ENCODE data around the gene MAN1B1.

Gene MAN1B1

DNA sequence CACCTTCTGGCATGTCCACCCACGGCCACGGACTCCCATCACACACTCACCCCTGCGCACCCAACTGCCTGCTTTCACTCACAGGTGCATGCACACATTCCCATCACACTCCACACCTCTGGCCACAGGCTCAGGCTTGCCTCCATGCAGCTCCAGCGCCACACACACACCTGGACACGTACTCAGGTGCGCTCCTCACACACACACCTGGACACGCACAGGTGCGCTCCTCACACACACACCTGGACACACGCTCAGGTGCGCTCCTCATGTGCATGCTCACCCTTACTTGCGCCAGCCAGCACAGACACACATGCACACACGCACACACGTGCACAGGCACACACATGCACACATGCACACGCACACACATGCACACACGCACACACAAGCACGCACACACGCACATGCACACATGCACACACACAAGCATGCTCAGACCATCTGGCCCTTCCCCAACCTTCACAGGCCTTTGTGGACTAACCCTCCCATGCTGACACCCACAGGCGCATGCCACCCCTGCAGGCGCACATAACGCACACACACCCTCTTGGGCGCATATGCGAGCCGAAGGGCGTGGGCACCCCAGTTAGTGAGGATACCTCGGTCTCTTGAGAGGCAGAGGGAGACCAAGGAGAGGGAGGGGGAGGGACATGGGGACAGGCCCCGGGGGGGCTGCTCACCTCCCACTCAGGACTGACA, 60.5 kb downstream of the MAN1B1 start:
- DNase-seq: no peak

DNA sequence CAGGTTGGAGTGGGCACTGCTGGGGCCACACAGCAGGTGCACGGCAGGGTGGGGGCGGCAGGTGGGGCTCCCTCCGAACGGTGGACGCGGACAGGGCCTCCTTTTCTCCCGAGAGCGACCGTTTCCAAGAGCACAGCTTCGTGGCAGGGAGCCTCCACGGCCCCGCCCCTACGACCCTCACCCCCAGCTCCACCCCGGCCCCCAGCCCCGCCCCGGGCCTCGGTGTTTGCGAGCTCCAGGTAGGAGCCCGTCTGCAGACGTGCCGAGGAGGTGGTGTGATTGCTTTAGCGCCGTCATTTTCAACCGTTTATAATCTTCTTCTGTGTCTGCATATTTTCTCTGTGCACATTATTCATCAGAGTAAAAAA, 61.0 kb downstream of the MAN1B1 start:
- no peak for DNase-seq

DNA sequence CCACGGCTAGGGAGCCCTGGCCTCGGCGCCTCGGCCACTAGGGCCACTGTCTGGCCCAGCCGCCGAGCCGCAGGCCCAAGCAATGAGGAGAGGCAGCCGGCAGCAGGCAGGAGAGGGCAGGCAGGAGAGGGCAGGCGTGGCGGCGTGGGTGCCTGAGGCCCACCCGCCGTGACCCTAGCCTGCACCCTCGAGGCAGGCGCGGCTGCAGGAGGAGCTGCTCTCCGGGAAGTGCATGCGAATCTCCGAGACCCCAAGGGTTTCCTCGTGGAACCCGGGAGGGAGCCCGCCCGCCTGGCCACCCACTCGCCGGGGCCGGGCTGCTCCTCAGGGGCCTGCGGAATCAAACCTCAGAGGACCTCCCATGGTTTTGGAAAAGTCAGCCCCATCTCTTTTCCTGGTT, 61.5 kb downstream of the MAN1B1 start:
- DNase-seq: no peak

DNA sequence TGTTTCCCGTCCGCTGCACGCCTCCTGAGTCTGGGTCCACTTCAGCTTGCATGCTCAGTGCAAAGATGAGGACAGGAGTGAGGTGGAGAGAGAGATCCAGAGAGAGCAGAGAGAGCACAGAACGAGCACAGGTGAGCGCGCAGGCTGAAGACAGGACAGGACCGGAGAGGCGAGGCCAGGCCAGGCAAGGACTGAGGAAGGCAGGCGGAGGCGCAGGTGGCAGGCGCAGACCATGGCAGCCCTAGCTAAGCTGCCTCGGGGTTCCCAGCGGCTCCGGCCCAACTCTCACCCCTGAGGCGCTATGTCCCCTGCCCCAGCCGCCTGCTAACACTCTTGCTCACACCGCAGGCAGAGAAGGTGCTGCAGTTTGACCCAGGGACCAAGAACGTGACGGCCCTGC, 61.9 kb downstream of the MAN1B1 start:
- no peak for DNase-seq

DNA sequence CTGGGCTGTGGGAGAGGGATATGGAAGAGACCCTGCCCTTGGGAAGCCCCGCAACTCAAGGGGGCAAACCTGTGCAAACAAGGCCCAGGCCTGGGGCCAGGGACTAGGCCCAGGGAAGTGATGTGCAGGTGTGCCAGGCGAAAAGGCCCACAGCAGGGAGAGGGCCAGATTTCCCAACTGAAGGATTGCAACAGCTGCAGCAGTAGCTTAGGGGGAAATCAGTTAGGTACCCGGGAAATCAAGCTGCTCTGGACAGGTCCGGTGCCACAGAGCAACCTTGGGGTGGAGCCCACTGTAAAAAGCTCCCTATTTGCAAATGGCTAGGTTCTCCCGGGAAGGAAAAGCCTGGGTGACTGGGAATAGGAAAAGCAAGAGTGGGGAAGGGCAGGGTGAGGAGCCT, 62.6 kb downstream of the MAN1B1 start:
- DNase-seq: no peak

DNA sequence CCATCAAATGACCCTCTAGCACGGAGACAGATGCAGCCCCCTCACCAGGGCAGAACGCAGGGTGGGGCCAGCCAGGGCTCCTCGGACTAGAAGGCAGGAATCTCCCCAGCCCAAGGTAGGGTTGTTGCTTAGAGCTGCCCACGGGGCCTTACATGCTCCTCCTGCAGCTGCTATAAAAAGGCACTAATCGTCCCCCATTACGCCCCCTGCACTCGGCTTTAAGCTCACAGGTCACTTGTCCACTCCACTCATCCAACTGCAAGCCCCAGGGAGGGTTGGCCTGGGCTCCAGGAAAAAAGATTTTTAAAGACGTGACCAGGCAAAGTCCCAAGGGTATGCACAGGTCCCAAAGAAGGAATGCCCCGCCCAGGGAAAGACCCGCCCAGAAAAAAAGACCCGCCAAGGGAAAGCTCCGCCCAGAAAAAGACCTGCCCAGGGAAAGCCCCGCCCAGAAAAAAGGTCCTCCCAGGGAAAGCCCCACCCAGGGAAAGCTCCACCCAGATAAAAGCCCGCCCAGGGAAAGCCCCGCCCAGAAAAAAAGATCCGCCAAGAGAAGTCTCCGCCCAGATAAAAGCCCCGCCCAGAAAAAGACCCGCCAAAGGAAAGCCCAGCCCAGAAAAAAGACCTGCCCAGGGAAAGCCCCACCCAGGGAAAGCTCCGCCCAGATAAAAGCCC, 63.3 kb downstream of the MAN1B1 start:
- DNase-seq: no peak

DNA sequence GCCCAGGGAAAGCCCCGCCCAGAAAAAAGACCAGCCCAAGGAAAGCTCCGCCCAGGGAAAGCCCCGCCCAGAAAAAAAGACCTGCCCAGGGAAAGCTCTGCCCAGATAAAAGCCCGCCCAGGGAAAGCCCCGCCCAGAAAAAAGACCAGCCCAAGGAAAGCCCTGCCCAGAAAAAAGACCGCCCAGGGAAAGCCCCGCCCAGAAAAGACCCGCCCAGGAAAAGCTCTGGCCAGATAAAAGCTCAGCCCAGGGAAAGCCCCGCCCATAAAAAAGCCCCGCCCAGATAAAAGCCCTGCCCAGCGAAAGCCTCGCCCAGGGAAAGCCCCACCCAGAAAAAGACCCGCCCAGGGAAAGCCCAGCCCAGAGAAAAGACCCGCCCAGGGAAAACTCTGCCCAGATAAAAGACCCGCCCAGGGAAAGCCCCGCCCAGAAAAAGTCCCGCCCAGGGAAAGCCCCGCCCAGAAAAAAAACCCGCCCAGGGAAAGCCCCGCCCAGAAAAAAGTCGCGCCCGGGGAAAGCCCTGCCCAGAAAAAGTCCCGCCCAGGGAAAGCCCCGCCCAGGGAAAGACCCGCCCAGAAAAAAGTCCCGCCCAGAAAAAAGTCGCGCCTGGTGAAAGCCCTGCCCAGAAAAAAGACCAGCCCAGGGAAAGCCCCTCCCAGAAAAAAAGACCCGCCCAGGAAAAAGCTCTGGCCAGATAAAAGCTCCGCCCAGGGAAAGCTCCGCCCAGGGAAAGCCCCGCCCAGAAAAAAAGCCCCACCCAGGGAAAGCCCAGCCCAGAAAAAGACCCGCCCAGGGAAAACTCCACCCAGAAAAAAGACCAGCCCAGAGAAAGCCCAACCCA, 64.1 kb downstream of the MAN1B1 start:
- no peak for DNase-seq

DNA sequence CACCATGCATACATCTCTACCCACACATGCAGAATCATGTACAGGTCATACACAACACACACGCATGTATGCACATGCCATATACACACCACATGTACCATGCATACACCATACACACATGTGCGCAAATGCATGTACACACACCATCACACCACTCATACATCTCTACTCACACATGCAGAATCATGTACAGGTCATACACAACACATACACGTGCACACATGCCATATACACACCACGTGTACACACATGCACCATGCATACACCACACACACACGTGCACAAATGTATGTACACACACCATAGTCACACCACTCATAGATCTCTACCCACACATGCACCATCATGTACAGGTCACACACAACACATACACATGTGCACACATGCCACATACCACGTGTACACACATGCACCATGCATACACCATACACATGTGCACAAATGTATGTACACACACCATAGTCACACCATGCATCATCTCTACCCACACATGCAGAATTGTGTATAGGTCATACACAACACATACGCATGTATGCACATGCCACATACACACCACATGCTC, 66.1 kb downstream of the MAN1B1 start:
- DNase-seq: no peak

DNA sequence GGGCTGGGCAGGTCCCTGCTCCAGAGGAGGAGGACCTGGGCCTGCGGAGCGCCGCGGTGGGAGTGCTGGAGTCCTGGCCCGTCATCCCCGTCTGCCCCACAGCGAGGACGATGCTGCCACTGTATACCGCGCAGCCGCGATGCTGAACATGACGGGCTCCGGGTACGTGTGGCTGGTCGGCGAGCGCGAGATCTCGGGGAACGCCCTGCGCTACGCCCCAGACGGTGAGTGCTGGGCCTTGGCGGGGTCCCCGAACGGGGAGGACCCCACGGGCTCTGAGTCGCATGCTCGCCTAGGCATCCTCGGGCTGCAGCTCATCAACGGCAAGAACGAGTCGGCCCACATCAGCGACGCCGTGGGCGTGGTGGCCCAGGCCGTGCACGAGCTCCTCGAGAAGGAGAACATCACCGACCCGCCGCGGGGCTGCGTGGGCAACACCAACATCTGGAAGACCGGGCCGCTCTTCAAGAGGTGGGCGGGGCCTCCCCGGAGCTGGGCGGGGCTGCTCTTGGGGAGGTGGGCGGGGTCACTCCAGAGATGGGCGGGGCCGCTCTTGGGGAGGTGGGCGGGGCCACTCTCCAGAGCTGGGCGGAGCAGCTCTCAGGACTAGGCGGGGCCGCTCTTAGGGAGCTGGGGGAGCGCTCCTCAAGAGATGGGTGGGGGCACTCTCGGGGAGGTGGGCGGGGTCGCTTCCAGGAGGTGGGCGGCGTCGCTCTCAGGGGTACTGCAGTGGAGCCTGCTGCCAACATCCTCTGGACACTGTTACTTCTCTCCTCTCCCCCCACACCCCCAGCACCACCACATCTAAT, 70.0 kb downstream of the MAN1B1 start:
- DNase-seq: peak; percentile 16

DNA sequence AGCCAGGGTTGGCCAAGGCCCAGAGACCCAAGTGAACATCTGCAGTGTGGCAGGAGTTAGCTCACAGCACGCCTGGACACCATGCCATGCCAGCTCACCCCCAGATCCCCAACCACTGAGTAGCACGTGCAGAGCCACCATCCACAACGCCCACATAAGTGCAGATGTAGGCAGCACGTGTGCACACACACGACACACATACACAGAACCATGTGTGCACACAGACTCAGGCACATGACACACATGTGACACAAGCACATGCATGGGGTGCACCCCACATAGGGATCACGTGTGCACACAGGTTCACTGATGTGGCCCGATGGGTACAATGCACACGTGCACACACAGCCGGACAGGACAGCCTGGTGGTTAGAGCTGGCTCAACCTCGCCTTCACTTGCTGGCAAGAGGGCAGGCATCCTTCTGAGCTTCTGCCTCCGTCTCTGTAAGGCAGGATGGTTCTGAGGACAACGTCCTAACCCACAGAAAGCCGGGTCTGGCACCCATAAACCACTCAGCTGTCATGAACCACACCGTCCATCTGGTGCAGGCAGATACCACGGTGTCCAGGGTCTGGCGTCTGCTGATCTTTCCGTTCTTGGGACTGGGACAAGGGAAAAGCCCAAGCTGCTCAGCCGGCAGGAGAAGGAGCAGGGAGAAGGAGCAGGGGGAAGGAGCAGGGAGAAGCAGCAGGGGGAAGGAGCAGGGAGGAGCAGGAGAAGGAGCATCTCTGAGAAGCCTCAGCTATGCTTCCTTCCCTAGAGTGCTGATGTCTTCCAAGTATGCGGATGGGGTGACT, 71.0 kb downstream of the MAN1B1 start:
- DNase-seq: no peak

DNA sequence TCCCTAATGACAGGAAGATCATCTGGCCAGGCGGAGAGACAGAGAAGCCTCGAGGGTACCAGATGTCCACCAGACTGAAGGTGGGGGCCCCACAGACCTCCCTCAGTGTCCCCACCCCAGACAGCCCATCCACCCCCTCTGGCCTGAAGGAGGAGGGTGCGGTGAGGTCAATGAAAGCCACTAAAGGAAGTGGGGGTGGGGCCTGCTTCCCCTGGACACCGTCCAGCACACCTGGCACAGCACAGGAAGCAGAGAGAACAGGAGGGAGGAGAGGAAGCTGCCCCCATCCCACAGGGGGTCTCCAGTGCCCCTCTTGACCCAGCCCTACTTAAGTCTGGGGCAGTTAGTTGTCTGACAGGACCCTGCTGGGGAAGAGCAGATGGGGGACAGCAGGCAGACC, 71.8 kb downstream of the MAN1B1 start:
- no peak for DNase-seq

Data from fibroblast of skin of abdomen (primary cell).